H9 (cell line): ENCODE data around the gene VSIR. TPM values are rescaled to one million over a fixed set of nuclear protein-coding genes. Genes with fewer than 3 reads are reported as not detected.

Experiments
- DNase-seq: peaks from one replicate; pipeline ENCODE4 v3.0.0-alpha.2; 2017
- H2AFZ ChIP-seq: one replicate; pipeline ENCODE4 v1.6.1; 2013; ENCODE audit warnings: mild to moderate bottlenecking, low read length, control low read depth, moderate library complexity
- H2AK5ac ChIP-seq: 2 replicates; pipeline ENCODE4 v1.6.1; 2013; ENCODE audit warnings: low read length, control low read depth, mixed read lengths; ENCODE audit not compliant: insufficient read length
- H2BK120ac ChIP-seq: one replicate; pipeline ENCODE4 v1.6.1; 2013; ENCODE audit warnings: low read depth, mild to moderate bottlenecking, low read length, control low read depth, inconsistent platforms; ENCODE audit not compliant: poor library complexity, severe bottlenecking
- H2BK12ac ChIP-seq: 2 replicates; pipeline ENCODE4 v1.6.1; 2013; ENCODE audit warnings: low read length, control low read depth, mixed read lengths, low read depth; ENCODE audit not compliant: insufficient read length
- H2BK15ac ChIP-seq: 2 replicates; pipeline ENCODE4 v1.6.1; 2013; ENCODE audit warnings: low read depth, low read length, control low read depth
- H2BK20ac ChIP-seq: one replicate; pipeline ENCODE4 v1.6.1; 2013; ENCODE audit warnings: low read depth, mild to moderate bottlenecking, low read length, control low read depth, inconsistent platforms; ENCODE audit not compliant: poor library complexity, severe bottlenecking
- H2BK5ac ChIP-seq: 2 replicates; pipeline ENCODE4 v1.6.1; 2013; ENCODE audit warnings: low read length, control low read depth, mixed read lengths; ENCODE audit not compliant: insufficient read length
- H3K14ac ChIP-seq: 2 replicates; pipeline ENCODE4 v1.6.1; 2013; ENCODE audit warnings: low read length, control low read depth; ENCODE audit not compliant: insufficient read depth
- H3K18ac ChIP-seq: 2 replicates; pipeline ENCODE4 v1.6.1; 2013; ENCODE audit warnings: low read depth, mild to moderate bottlenecking, mixed read lengths, low read length, control low read depth; ENCODE audit not compliant: insufficient read length
- H3K23ac ChIP-seq: 2 replicates; pipeline ENCODE4 v1.6.1; 2013; ENCODE audit warnings: low read length, control low read depth, mixed read lengths, low read depth; ENCODE audit not compliant: insufficient read length
- H3K23me2 ChIP-seq: 2 replicates; pipeline ENCODE4 v1.6.1; 2013; ENCODE audit warnings: low read depth, mild to moderate bottlenecking, mixed read lengths, low read length, control low read depth; ENCODE audit not compliant: insufficient read length, poor library complexity, severe bottlenecking
- H3K27ac ChIP-seq: 2 replicates; pipeline ENCODE4 v1.5.1; 2013; ENCODE audit warnings: low read length, control low read depth, mixed read lengths, low read depth; ENCODE audit not compliant: insufficient read length
- H3K27me3 ChIP-seq: 2 replicates; pipeline ENCODE4 v1.6.1; 2013; ENCODE audit warnings: low read length, control low read depth, inconsistent platforms; ENCODE audit not compliant: insufficient read depth
- H3K4ac ChIP-seq: 2 replicates; pipeline ENCODE4 v1.6.1; 2013; ENCODE audit warnings: low read depth, mild to moderate bottlenecking, control low read depth, inconsistent platforms, low read length, moderate library complexity
- H3K4me1 ChIP-seq: 2 replicates; pipeline ENCODE4 v1.6.1; 2013; ENCODE audit warnings: low read length, control low read depth, inconsistent platforms; ENCODE audit not compliant: insufficient read depth
- H3K4me2 ChIP-seq: 2 replicates; pipeline ENCODE4 v1.6.1; 2013; ENCODE audit warnings: low read length, control low read depth, mixed read lengths; ENCODE audit not compliant: insufficient read length, insufficient read depth
- H3K56ac ChIP-seq: 2 replicates; pipeline ENCODE4 v1.6.1; 2013; ENCODE audit warnings: low read depth, mild to moderate bottlenecking, mixed read lengths, low read length, control low read depth; ENCODE audit not compliant: insufficient read length
- H3K79me1 ChIP-seq: 2 replicates; pipeline ENCODE4 v1.6.1; 2013; ENCODE audit warnings: low read depth, mild to moderate bottlenecking, moderate library complexity, low read length, control low read depth, inconsistent platforms; ENCODE audit not compliant: insufficient read depth, poor library complexity, severe bottlenecking
- H3K79me2 ChIP-seq: 2 replicates; pipeline ENCODE4 v1.6.1; 2013; ENCODE audit warnings: low read length, control low read depth, inconsistent platforms; ENCODE audit not compliant: insufficient read depth
- H3K9ac ChIP-seq: 2 replicates; pipeline ENCODE4 v1.6.1; 2013; ENCODE audit warnings: low read length, control low read depth, mixed read lengths; ENCODE audit not compliant: insufficient read length; ENCODE audit errors: extremely low read depth
- H3K9me3 ChIP-seq: one replicate; pipeline ENCODE4 v1.6.1; 2013; ENCODE audit warnings: low read depth, low read length, inconsistent platforms; ENCODE audit not compliant: control insufficient read depth
- H3T11ph ChIP-seq: one replicate; pipeline ENCODE4 v1.6.1; 2013; ENCODE audit warnings: mild to moderate bottlenecking, low read length, control low read depth, inconsistent platforms
- H4K20me1 ChIP-seq: one replicate; pipeline ENCODE4 v1.6.1; 2013; ENCODE audit not compliant: control insufficient read depth, insufficient read length, insufficient read depth
- H4K5ac ChIP-seq: 2 replicates; pipeline ENCODE4 v1.6.1; 2013; ENCODE audit warnings: low read depth, mild to moderate bottlenecking, mixed read lengths, low read length, control low read depth; ENCODE audit not compliant: insufficient read length
- H4K8ac ChIP-seq: replicated peaks from 2 replicates; pipeline ENCODE4 v1.6.1; 2013; ENCODE audit warnings: low read length, control low read depth, mixed read lengths, low read depth; ENCODE audit not compliant: insufficient read length
- H4K91ac ChIP-seq: 2 replicates; pipeline ENCODE4 v1.6.1; 2013; ENCODE audit warnings: low read depth, mild to moderate bottlenecking, moderate library complexity, mixed read lengths, low read length, control low read depth; ENCODE audit not compliant: insufficient read length
- H3K27ac Mint-ChIP-seq, 3 experiments: 2 replicates in 2 of 3; 3 replicates in 1 of 3; pipeline ENCODE4 v1.8.0; 2020 to 2021; ENCODE audit warnings: mixed read lengths in 3 of 3, mild to moderate bottlenecking in 1 of 3, moderate library complexity in 1 of 3
- H3K27me3 Mint-ChIP-seq: 2 replicates; pipeline ENCODE4 v1.8.0; 2021; ENCODE audit warnings: low read depth, mild to moderate bottlenecking, moderate library complexity, mixed read lengths
- H3K36me3 Mint-ChIP-seq, 3 experiments: 2 replicates in 2 of 3; 3 replicates in 1 of 3; pipeline ENCODE4 v1.8.0; 2020 to 2021; ENCODE audit warnings: low read depth in 3 of 3, mixed read lengths in 3 of 3; ENCODE audit not compliant: insufficient read depth in 1 of 3
- H3K4me1 Mint-ChIP-seq, 2 experiments: 2 replicates each; pipeline ENCODE4 v1.8.0; 2020; ENCODE audit warnings: mixed read lengths in 2 of 2
- H3K4me3 Mint-ChIP-seq, 2 experiments: 2 replicates in 1 of 2; 3 replicates in 1 of 2; pipeline ENCODE4 v1.8.0; 2020 to 2021; ENCODE audit warnings: mild to moderate bottlenecking in 2 of 2, mixed read lengths in 2 of 2, moderate library complexity in 1 of 2
- H3K9me3 Mint-ChIP-seq, 2 experiments: 2 replicates in 1 of 2; 3 replicates in 1 of 2; pipeline ENCODE4 v1.8.0; 2020; ENCODE audit warnings: mild to moderate bottlenecking in 2 of 2, mixed read lengths in 2 of 2, moderate library complexity in 1 of 2
- CTCF ChIP-seq: fragments of 200-600 bp; sonication (generic); conservative IDR thresholded peaks from 3 replicates; pipeline ENCODE4 v1.8.0; 2021; ENCODE audit warnings: antibody characterized with exemption, mild to moderate bottlenecking
- WGBS: extraction: QIAGEN DNeasy Blood & Tissue Kit; methylation state at CpG from one replicate; pipeline ENCODE4 v1.1.7; 2013; ENCODE audit warnings: missing lambda C conversion rate, low lambda C conversion rate, mixed read lengths; ENCODE audit not compliant: insufficient read length; ENCODE audit errors: extremely low coverage; 5-methylcytosine and 5-hydroxymethylcytosine counted together
- total RNA-seq: library from RNA; stranded (reverse); gene quantifications from 2 replicates; pipeline ENCODE4 v1.2.1, GENCODE V29; 2021

The VSIR gene
- total RNA-seq, 1 experiment from 2014 or later, result 0.11 TPM

- Histone ChIP-seq H3K23ac (no peak overlapping the region), H2BK120ac (no peak overlapping the region)
- WGBS, result no CpG with 5 or more reads among the region's 14 CpGs
These were observed 21.6 kb downstream of the VSIR start for GRCh38 chr10:71751515-71752224.

More at GRCh38 chr10:71751515-71752224, 21.6 kb downstream of the VSIR start:
- no peak overlapping the region for H3K4me3 Mint-ChIP-seq
- H3K9ac ChIP-seq, result no peak overlapping the region
- no peak overlapping the region for H3K18ac ChIP-seq
- no peak for TF ChIP-seq CTCF
- no peaks in the 10 kb centered on the region for H3K79me1 ChIP-seq
- no peaks in the 10 kb centered on the region for H3K36me3 Mint-ChIP-seq
- no peaks in the 10 kb centered on the region for H3K9me3 ChIP-seq
- H4K20me1 ChIP-seq, result no peaks in the 10 kb centered on the region
- no peak overlapping the region for H2BK12ac ChIP-seq
- no peaks in the 10 kb centered on the region; a peak in 2 of 5 replicates for H3K9me3 Mint-ChIP-seq
- H4K5ac ChIP-seq, result no peak overlapping the region
- H3K4ac ChIP-seq, result no peak overlapping the region
- no peak overlapping the region for H3K4me2 ChIP-seq
- no peak for DNase-seq
- H4K8ac ChIP-seq, result no peak overlapping the region
- H3K27ac ChIP-seq, result no peak overlapping the region
- peaks cover 2% of the 10 kb centered on the region for H3K27me3 Mint-ChIP-seq
- H3K23me2 ChIP-seq, result no peaks in the 10 kb centered on the region
- H2BK15ac ChIP-seq, result no peak overlapping the region
- no peak overlapping the region for H2BK20ac ChIP-seq
- H3K56ac ChIP-seq, result no peak overlapping the region
- H3K4me1 Mint-ChIP-seq, result peaks cover 10 to 39% of the 10 kb centered on the region in 2 experiments; a peak in 3 of 4 replicates
- H3K79me2 ChIP-seq, result no peaks in the 10 kb centered on the region; the same call in 1 of the 2 replicates
- H2AK5ac ChIP-seq, result no peak overlapping the region
- no peaks in the 10 kb centered on the region for H3K4me1 ChIP-seq
- H3T11ph ChIP-seq, result no peak overlapping the region
- H2AFZ ChIP-seq, result no peak overlapping the region
- no peaks in the 10 kb centered on the region for H3K27me3 ChIP-seq
- H3K14ac ChIP-seq, result no peak overlapping the region
- H2BK5ac ChIP-seq, result no peak overlapping the region
- H4K91ac ChIP-seq, result no peak overlapping the region
- peak overlapping the region in 1 of 3 experiments; percentile 1; a peak in 1 of 7 replicates for H3K27ac Mint-ChIP-seq
